Measurements from ENCODE around the gene THRB. TPM values are rescaled to one million over a fixed set of nuclear protein-coding genes. Genes with fewer than 3 reads are reported as not detected.

Gene THRB
- total and polyA plus RNA-seq, 9 of the 15 experiments (the other 6 are each of a cell fraction or from before 2014, with no cell fraction given), result 1.7 to 14.9 (median 6.9) TPM

GRCh38 chr3:24272875-24273274 is 221.8 kb downstream of the THRB start:
- Histone ChIP-seq H3K9me3 (replicated peaks; ENCODE audit: control insufficient read depth, insufficient read depth, low read depth, low read length) (no peaks in the 10 kb centered on the region), H3K79me2 (ENCODE audit: control insufficient read depth, insufficient read depth, low read length) (no peaks in the 10 kb centered on the region), H3K27me3 (ENCODE audit: control insufficient read depth in 2 of 2, insufficient read depth in 2 of 2, low read length in 2 of 2) (no peaks in the 10 kb centered on the region), H2AFZ (ENCODE audit: low read depth, low read length) (no peak overlapping the region), H3K36me3 (ENCODE audit: control insufficient read depth, insufficient read depth, low read length) (no peaks in the 10 kb centered on the region), H3K27ac (ENCODE audit: extremely low read depth, low read depth, low read length) (no peak overlapping the region), H3K4me3 (no peak overlapping the region), H3K4me2 (ENCODE audit: insufficient read depth, low read length) (no peak overlapping the region), H3K9ac (ENCODE audit: insufficient read depth in 1 of 2, low read depth in 2 of 2, low read length in 2 of 2) (no peak overlapping the region), H3K9me1 (ENCODE audit: control insufficient read depth, insufficient read depth, low read length) (no peaks in the 10 kb centered on the region), H3K4me1 (replicated peaks in 1 of 2; ENCODE audit: control insufficient read depth in 2 of 2, insufficient read depth in 2 of 2, low read length in 2 of 2) (no peaks in the 10 kb centered on the region), H4K20me1 (replicated peaks; ENCODE audit: control insufficient read depth, insufficient read depth, low read length) (no peaks in the 10 kb centered on the region)
- FAIRE-seq, result no peak
- intact Hi-C loops (cut with micrococcal nuclease), result no loop called here
- ChIA-PET POLR2A (no interaction called here), CTCF (ENCODE audit: low intra/inter-chr PET ratio) (no interaction called here)
- no TSS peak for BruUV-seq (replicated peaks)
- no peak for DNase-seq (ENCODE audit: extremely low read depth in 1 of 4, low spot score in 3 of 4)
- in situ Hi-C loops (cut with MboI), result no loop called here
- no peak for ATAC-seq
- 46% methylated on average over 2 of the region's 2 CpGs for WGBS (ENCODE audit: insufficient coverage, low coverage, missing lambda C conversion rate)
- no peak for TF ChIP-seq NFE2L1 (tag; IDR thresholded peaks at IDR 0.05; ENCODE audit: borderline replicate concordance, low read depth)
- TF ChIP-seq FOSL1 (tag; conservative IDR thresholded peaks at IDR 0.05), result no peak
- TF ChIP-seq PRDM10 (IDR thresholded peaks at IDR 0.05; ENCODE audit: partially characterized antibody), result peak; percentile 24
- TF ChIP-seq, protein P1, sequence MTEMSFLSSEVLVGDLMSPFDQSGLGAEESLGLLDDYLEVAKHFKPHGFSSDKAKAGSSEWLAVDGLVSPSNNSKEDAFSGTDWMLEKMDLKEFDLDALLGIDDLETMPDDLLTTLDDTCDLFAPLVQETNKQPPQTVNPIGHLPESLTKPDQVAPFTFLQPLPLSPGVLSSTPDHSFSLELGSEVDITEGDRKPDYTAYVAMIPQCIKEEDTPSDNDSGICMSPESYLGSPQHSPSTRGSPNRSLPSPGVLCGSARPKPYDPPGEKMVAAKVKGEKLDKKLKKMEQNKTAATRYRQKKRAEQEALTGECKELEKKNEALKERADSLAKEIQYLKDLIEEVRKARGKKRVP (CRISPR knock-in tag; IDR thresholded peaks at IDR 0.05), result no peak
- no peak for TF ChIP-seq NRF1 (conservative IDR thresholded peaks at IDR 0.05 in 1 of 2, IDR thresholded peaks at IDR 0.05 in 1 of 2)
- TF ChIP-seq ATF3 (IDR thresholded peaks at IDR 0.05), result peak; percentile 68
- TF ChIP-seq ATF3 (CRISPR knock-in tag; conservative IDR thresholded peaks at IDR 0.05), result no peak
- TF ChIP-seq, protein P2, sequence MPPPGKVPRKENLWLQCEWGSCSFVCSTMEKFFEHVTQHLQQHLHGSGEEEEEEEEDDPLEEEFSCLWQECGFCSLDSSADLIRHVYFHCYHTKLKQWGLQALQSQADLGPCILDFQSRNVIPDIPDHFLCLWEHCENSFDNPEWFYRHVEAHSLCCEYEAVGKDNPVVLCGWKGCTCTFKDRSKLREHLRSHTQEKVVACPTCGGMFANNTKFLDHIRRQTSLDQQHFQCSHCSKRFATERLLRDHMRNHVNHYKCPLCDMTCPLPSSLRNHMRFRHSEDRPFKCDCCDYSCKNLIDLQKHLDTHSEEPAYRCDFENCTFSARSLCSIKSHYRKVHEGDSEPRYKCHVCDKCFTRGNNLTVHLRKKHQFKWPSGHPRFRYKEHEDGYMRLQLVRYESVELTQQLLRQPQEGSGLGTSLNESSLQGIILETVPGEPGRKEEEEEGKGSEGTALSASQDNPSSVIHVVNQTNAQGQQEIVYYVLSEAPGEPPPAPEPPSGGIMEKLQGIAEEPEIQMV (tag; conservative IDR thresholded peaks at IDR 0.05; ENCODE audit: low read depth), result no peak

All from K562 (cell line).